NOMO-1 treated with dmso at 0.1 percent for 144 hours (cell line): ENCODE data around the gene TBCA.
"Not testable (repeated sequence)": the region's sequence is repeated elsewhere in the genome, so short reads cannot be mapped to it uniquely, and the experiment has no call there.

Source experiments
- DNase-seq: peaks from one replicate; lab custom pipeline; 2025; ENCODE audit not compliant: unreplicated experiment; lab: John Stamatoyannopoulos, UW

Gene TBCA

DNA sequence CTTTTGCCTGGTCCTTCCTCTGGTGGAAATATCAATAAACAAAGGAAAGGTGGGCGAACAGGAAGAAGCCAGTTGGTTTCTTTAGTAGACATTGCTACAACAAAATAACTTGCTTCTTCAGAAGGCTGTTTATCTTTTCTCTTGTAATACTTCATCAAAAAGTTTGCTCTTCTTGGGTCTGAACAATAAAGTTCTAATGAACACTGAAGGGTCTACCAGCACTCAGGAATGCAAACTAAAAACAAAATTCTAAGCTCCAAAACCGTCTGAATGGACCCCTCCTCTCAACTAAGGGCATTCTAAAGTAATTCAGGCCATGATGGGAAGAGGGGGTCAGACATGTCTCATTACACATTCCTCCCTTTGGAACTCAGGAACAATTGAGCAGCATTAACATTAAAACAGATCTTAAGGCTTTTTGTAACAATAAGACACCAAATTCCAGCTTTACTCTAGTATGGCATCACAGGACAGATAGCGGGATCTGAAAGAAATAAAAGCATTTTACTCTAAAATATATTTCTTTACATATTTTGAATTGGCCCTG is 2.3 kb downstream of the TBCA start:
- no peak for DNase-seq

DNA sequence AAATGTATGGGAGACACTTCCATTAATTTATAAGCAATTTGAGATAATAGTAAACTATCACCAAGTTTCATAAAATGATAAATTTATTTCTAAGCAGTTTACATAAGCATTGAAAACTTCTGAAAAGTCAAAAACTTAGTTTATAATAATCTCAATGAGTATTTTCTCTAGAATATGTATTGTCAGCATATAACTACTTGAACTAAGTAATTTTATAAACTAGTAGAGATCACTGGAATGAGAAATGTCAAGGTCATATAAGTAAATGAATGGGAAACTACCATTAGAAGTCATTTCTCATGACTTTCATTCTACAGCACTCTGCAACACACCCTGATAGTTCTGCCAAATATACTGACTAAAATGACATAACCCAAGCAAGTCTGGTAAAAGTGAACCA is 3.4 kb downstream of the TBCA start:
- no peak for DNase-seq

- DNase-seq = no peak
Observed at GRCh38 chr5:77771452-77771851, 4.7 kb downstream of the TBCA start.

DNA sequence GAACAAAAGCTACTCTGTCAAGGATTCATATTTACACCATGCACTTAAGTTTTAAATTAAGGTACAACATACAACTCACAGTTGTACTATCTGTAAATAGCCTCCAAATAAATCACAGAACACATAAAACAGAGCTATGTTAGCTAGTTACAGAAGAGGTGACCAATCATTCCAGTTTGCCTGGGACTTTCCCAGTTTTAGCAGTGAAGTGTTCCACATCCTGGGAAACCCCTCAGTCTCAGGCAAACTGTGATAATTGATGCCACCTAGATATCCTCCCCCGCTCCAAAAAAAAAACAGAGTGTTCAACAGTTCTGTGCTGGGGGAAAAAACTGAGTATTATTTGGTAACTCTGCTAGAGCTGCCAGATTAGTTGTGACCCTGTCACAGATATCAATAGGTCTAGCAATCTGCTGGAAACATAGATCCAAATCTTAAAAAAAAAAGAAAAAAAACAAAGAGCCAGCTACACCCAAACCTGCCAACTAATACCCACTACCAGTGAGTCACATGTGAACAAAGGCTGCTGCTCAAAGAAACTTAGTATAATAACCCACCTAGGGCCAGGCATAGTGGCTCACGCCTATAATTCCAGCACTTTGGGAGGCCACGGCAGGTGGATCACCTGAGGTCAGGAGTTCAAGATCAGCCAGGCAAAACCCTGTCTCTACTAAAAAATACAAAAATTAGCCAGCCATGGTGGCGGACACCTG is 5.7 kb downstream of the TBCA start:
- DNase-seq = no peak

DNA sequence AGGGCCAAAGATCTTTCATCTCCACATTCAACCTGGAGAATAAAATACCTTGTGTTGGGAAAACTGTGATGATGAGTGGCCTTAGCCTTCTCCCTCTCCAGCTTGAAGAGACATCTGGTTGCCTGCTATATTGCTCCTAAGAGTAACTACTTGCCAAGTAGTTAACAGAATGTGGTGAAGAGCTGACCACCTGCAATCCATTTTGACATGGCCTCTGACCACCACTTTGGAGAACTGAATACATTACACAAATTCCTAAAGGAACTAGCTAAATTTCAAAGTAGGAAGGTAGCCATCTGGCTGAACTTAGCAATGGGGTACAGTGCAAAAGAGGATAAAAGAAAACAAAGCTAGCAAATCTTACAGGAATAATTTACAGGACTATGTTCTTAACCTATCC is 7.2 kb downstream of the TBCA start:
- DNase-seq = no peak

GRCh38 chr5:77767301-77767700 is 8.8 kb downstream of the TBCA start:
- DNase-seq = no peak

- DNase-seq = no peak
Observed at GRCh38 chr5:77761606-77762005, 14.5 kb downstream of the TBCA start.

DNA sequence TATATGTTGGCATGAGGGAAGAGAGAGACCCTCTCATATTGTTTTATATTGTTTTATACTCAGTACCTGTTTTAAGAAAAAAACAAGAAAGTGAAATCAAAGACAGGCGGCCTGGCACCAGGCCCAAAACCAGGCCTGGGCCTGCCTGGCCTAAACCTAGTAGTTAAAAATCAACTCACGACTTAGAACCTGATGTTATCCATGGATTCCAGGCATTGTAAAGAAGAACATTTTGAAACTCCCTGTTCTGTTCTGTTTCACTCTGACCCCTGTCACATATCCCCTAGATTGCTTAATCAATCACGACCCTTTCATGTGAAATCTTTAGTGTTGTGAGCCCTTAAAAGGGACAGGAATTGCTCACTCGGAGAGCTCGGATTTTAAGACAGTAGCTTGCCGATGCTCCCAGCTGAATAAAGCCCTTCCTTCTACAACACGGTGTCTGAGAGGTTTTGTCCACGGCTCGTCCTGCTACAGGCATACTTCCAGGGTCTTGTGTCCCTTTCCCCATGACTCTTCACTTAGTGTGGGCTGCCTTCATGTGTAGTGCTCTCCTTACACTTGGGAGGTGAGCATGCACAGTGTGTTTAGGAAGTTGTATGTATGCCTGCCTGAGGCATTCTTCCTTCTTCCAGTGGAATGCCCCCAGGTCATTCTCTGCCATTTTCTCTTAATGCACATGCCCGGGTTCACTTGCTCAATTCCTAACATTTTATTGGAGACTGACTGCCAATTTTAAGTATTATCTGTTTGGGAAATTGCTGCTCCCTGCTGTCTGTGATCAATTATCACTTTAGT is 17.8 kb downstream of the TBCA start:
- DNase-seq = no peak

DNA sequence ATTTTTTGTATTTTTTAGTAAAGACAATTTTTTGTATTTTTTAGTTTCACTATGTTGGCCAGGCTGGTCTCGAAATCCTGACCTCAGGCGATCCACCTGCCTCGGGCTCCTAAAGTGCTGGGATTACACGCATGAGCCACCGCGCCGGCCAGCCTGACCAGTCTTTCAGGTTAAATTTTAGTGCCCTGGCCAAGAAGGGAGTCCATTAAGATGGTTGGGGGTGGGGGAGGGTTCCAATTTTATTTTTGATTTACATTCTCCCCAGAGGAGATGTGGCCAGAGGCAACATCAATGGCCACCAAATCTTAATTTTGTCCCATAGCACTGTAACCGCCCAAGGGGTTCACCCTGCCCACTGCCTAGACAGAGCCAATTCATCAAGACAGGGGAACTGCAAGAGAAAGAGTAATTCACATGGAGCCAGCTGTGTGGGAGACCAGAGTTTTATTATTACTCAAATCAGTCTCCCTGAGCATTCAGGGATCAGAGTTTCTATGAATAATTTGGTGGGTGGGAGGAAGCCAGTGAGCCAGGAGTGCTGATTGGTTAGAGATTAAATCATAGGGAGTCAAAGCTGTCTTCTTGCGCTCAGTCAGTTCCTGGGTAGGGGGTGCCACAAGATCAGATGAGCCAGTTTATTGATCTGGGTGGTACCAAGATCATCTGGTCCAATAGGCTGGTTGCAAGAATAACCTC is 24.7 kb downstream of the TBCA start:
- DNase-seq = no peak

GRCh38 chr5:77750928-77751327 is 25.2 kb downstream of the TBCA start:
- DNase-seq = not testable (repeated sequence)

DNA sequence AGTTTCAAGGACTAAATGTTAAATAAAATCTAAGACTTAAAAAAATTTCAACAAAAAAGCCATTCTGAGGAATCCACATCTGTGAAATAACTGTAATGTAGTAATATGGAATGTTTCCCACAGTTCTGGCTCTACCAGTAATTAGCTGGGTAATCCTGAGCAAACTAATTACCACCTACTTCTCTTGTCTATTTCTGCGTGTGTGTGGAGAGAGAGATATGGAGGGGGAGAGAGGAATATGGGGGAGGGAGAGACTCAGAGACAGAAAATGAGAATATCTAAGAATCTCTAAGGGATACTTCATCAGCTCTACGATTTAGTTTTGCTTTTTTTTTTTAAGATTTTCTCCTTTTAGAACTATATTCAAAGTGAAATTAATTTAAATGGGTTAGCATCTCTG is 28.0 kb downstream of the TBCA start:
- no peak for DNase-seq

GRCh38 chr5:77744116-77744515 is 32.0 kb downstream of the TBCA start:
- no peak for DNase-seq

DNA sequence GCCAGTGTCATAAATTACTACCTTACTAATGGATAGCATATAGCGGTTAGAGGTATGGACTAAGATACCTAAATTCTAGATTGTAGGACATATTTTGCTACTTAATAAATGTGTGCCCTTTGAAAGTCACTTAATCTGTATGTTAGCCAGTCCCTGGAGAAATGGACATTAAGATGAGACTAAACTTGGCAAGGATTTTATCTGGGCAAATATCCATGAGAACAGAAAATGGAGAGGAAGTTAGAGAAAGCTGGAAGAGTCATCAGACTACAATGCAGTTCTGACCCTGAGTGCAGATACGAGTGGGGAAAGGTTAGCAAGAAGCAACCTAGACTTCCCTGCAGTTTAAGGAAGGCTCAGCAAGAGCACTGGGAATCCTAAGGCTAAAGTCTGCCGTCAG is 33.0 kb downstream of the TBCA start:
- no peak for DNase-seq

- DNase-seq = no peak
Observed at GRCh38 chr5:77741608-77742007, 34.5 kb downstream of the TBCA start.

- no peak for DNase-seq
Observed at GRCh38 chr5:77734885-77735284, 41.3 kb downstream of the TBCA start.

DNA sequence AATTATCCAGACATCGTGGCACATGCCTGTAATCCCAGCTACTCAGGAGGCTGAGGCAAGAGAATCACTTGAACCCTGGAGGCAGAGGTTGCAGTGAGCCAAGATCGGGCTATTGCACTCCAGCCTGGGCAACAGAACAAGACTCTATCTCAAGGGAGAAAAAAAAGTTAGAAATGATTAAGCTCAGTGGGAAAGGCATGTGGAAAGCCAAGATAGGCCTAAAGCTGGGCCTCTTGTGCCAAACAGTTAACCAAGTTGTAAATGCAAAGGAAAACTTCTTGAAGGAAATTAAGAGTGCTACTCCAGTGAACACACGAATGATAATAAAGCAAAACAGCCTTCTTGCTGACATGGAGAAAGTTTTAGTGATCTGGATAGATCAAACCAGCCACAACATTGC is 43.0 kb downstream of the TBCA start:
- no peak for DNase-seq

- DNase-seq = no peak
Observed at GRCh38 chr5:77727190-77727589, 48.9 kb downstream of the TBCA start.

GRCh38 chr5:77725616-77726015 is 50.5 kb downstream of the TBCA start:
- DNase-seq = no peak

- DNase-seq = no peak
Observed at GRCh38 chr5:77724934-77725333, 51.2 kb downstream of the TBCA start.

DNA sequence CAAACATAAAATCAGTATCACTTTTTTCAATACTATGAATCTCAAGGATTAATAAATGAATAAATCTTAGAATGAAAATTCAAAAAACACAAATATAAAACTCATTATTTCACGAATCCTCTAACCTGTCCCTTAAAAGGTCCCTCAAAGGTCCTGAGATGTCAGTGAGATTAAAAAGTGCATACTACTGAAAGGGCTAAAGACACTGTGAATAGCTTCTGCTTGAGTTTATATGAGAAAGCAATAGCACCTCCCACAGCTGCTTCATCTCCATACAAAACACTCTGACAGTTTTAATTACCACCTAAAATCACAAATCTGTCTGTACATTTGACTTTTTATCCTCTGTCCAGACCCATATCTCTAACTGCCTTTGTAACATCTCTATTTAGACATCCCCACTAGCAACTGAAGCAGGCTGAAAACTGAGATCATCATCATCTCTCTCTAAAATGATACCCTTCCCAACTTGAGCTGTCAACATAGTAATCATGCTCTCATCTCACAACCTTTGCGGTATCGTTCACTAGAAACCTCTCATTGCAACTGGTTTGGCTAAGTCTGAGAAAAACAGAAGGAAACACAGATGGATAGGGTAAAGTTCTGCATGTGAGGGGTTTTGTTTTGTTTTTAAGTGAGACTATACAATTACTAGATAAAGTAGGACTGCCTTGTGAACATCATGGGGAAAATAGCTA is 56.3 kb downstream of the TBCA start:
- DNase-seq = no peak

DNA sequence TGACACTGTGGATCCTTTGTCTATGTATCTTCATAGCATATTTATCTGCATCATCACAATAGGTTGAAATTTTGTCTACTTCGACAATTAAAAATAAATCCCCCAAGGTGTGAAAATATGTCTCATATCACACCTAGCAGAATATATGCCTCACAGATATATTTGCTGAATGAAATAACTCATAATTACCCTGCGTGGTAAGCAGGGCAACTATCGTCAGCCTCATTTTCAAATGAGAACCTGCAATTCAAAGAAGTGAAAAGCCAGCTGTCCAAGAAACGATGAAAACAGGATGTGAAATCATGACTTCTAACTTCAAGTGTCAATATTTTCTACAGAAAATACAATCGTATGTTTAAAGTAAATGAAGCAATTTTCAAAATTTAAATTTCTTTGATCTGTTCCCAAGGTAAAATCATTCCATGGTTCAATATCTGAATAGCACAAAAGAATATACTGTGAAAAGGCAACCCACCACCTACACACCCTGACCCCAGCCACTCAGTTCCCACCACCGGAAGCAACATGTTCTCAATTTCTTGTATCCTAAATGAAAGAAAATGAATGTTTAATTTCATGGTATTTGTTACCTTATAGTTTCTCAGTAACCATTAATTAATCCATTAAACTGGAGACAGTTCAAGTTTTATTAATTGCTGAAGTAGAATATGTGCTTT is 57.1 kb downstream of the TBCA start:
- DNase-seq = no peak
